Stimulated activated CD8-positive, alpha-beta memory T cell treated with anti-CD3 and anti-CD28 coated beads, Interleukin-15, amount 100 ng/mL, for 4 hours (primary cell): ENCODE measurements around the gene FPR3.

Experiments used
- DNase-seq, 2 donors: peaks; one replicate each; pipeline ENCODE4 v3.0.0-alpha.2; 2020; ENCODE audit warnings: low read depth in 2 of 2

Gene FPR3

GRCh38 chr19:51807111-51807701 is 12.2 kb downstream of the FPR3 start:
- DNase-seq, result no peak

- no peak for DNase-seq
Observed at GRCh38 chr19:51807925-51808324, 13.0 kb downstream of the FPR3 start.

- no peak for DNase-seq
Observed at GRCh38 chr19:51808333-51808986, 13.5 kb downstream of the FPR3 start.

- no peak for DNase-seq
Observed at GRCh38 chr19:51809787-51810186, 14.8 kb downstream of the FPR3 start.

GRCh38 chr19:51810223-51810622 is 15.3 kb downstream of the FPR3 start:
- DNase-seq, result no peak

- no peak for DNase-seq
Observed at GRCh38 chr19:51811344-51811743, 16.4 kb downstream of the FPR3 start.

GRCh38 chr19:51815043-51815442 is 20.1 kb downstream of the FPR3 start:
- DNase-seq, result no peak

- DNase-seq, result no peak
Observed at GRCh38 chr19:51816711-51817110, 21.8 kb downstream of the FPR3 start.

GRCh38 chr19:51820011-51820410 is 25.1 kb downstream of the FPR3 start:
- no peak for DNase-seq

GRCh38 chr19:51820831-51821446 is 26.0 kb downstream of the FPR3 start:
- no peak for DNase-seq

- no peak for DNase-seq
Observed at GRCh38 chr19:51821456-51821855, 26.5 kb downstream of the FPR3 start.

GRCh38 chr19:51821921-51822320 is 27.0 kb downstream of the FPR3 start:
- DNase-seq, result no peak

- DNase-seq, result no peak
Observed at GRCh38 chr19:51822325-51822724, 27.4 kb downstream of the FPR3 start.

- no peak for DNase-seq
Observed at GRCh38 chr19:51822946-51823345, 28.0 kb downstream of the FPR3 start.

- no peak for DNase-seq
Observed at GRCh38 chr19:51824281-51825005, 29.5 kb downstream of the FPR3 start.

GRCh38 chr19:51830274-51830673 is 35.3 kb downstream of the FPR3 start:
- no peak for DNase-seq

- DNase-seq, result no peak
Observed at GRCh38 chr19:51837145-51837544, 42.2 kb downstream of the FPR3 start.

- DNase-seq, result no peak
Observed at GRCh38 chr19:51861870-51862622, 67.1 kb downstream of the FPR3 start.

GRCh38 chr19:51873097-51873496 is 78.1 kb downstream of the FPR3 start:
- no peak for DNase-seq
